H1 (cell line): Measurements from ENCODE around the gene SYK. TPM values are rescaled to one million over a fixed set of nuclear protein-coding genes. Genes with fewer than 3 reads are reported as not detected.

Experiments
- CTCF ChIA-PET: fragments of 300-600 bp; sonication (Branson Sonifier 250); formaldehyde crosslinking; loops from one replicate; lab custom pipeline; 2021; ENCODE audit not compliant: partially characterized antibody; lab: Charles Lee
- POLR2A ChIA-PET: fragments of 300-600 bp; sonication (Branson Sonifier 250); formaldehyde crosslinking; loops from one replicate; lab custom pipeline; 2021; ENCODE audit warnings: inconsistent platforms; ENCODE audit not compliant: partially characterized antibody; lab: Charles Lee
- DNase-seq, 2 experiments: peaks; one replicate each; pipeline versions ENCODE4 v3.0.0 to v3.0.0-alpha.2; 2010 to 2022; ENCODE audit warnings: low spot score in 2 of 2, low read depth in 1 of 2, mixed read lengths in 1 of 2
- FAIRE-seq: peaks from 2 replicates; lab custom pipeline; 2011; peaks lifted over from hg19 to GRCh38; lab: Jason Lieb, UNC
- H2AFZ ChIP-seq: 2 replicates; pipeline ENCODE4 v1.8.1; 2012; ENCODE audit warnings: low read length, inconsistent platforms
- H2AK5ac ChIP-seq: 2 replicates; pipeline ENCODE4 v1.6.1; 2013; ENCODE audit warnings: low read depth, low read length
- H2BK120ac ChIP-seq: replicated peaks from 2 replicates; pipeline ENCODE3; 2013; ENCODE audit warnings: low read depth, low read length, inconsistent platforms
- H2BK12ac ChIP-seq: 2 replicates; pipeline ENCODE4 v1.6.1; 2013; ENCODE audit warnings: low read depth, low read length
- H2BK15ac ChIP-seq: 2 replicates; pipeline ENCODE4 v1.6.1; 2013; ENCODE audit warnings: low read length
- H2BK20ac ChIP-seq: 2 replicates; pipeline ENCODE4 v1.6.1; 2013; ENCODE audit warnings: low read length
- H2BK5ac ChIP-seq: 2 replicates; pipeline ENCODE4 v1.6.1; 2013; ENCODE audit warnings: low read depth, low read length
- H3K14ac ChIP-seq: 2 replicates; pipeline ENCODE4 v1.6.1; 2013; ENCODE audit warnings: inconsistent platforms; ENCODE audit not compliant: insufficient read length
- H3K18ac ChIP-seq: 2 replicates; pipeline ENCODE4 v1.6.1; 2013; ENCODE audit warnings: low read length; ENCODE audit errors: extremely low read depth
- H3K23ac ChIP-seq: 2 replicates; pipeline ENCODE4 v1.6.1; 2013; ENCODE audit warnings: inconsistent platforms; ENCODE audit not compliant: insufficient read length
- H3K23me2 ChIP-seq: 2 replicates; pipeline ENCODE4 v1.6.1; 2013; ENCODE audit warnings: low read depth, low read length
- H3K27ac ChIP-seq: 2 replicates; pipeline ENCODE4 v1.6.1; 2011; ENCODE audit warnings: low read depth, low read length, inconsistent platforms
- H3K27me3 ChIP-seq, 4 experiments: replicated peaks in 1 of 4; 1 replicate in 1 of 4; 2 replicates in 3 of 4; pipeline versions ENCODE4 v1.6.1 to v1.8.1; 2011 to 2013; ENCODE audit warnings: low read length in 3 of 4, mild to moderate bottlenecking in 3 of 4, inconsistent platforms in 2 of 4, mixed read lengths in 2 of 4, moderate library complexity in 1 of 4; ENCODE audit not compliant: control insufficient read depth in 3 of 4, insufficient read depth in 3 of 4; ENCODE audit errors: extremely low read depth in 1 of 4
- H3K36me3 ChIP-seq, 4 experiments: 2 replicates each; pipeline versions ENCODE4 v1.6.1 to v1.8.1; 2011 to 2013; ENCODE audit warnings: mild to moderate bottlenecking in 4 of 4, low read length in 3 of 4, moderate library complexity in 2 of 4, control low read depth in 1 of 4, inconsistent platforms in 1 of 4; ENCODE audit not compliant: insufficient read depth in 4 of 4, control insufficient read depth in 2 of 4
- H3K4ac ChIP-seq: replicated peaks from 2 replicates; pipeline ENCODE3; 2013; ENCODE audit warnings: low read length, low read depth, mixed read lengths, inconsistent platforms; ENCODE audit not compliant: insufficient read length
- H3K4me1 ChIP-seq, 4 experiments: replicated peaks in 1 of 4; 1 replicate in 1 of 4; 2 replicates in 3 of 4; pipeline versions ENCODE4 v1.6.1 to v1.8.1; 2011 to 2013; ENCODE audit warnings: low read length in 3 of 4, inconsistent platforms in 2 of 4, mixed read lengths in 1 of 4; ENCODE audit not compliant: insufficient read depth in 4 of 4, control insufficient read depth in 3 of 4
- H3K4me2 ChIP-seq, 2 experiments: 2 replicates each; pipeline versions ENCODE4 v1.6.1 to v1.8.1; 2011 to 2013; ENCODE audit warnings: low read depth in 2 of 2, low read length in 2 of 2, control low read depth in 1 of 2, inconsistent platforms in 1 of 2, mild to moderate bottlenecking in 1 of 2; ENCODE audit not compliant: insufficient read depth in 1 of 2
- H3K4me3 ChIP-seq, 4 experiments: fragments of 200-600, 300-600 bp in 1 of 4; sonication (generic), shearing (Covaris generic), sonication (Bioruptor Twin) in 1 of 4; 2 replicates each; pipeline versions ENCODE4 v1.5.1 to v1.8.1; 2011 to 2016; ENCODE audit warnings: low read length in 4 of 4, low read depth in 3 of 4, control low read depth in 2 of 4, inconsistent platforms in 2 of 4, mild to moderate bottlenecking in 2 of 4, mixed read lengths in 1 of 4, moderate library complexity in 1 of 4; ENCODE audit not compliant: insufficient read depth in 2 of 4; ENCODE audit errors: extremely low read depth in 1 of 4
- H3K56ac ChIP-seq: replicated peaks from 2 replicates; pipeline ENCODE3; 2013; ENCODE audit warnings: low read depth, mild to moderate bottlenecking, mixed read lengths, low read length, inconsistent platforms; ENCODE audit not compliant: insufficient read length
- H3K79me1 ChIP-seq: 2 replicates; pipeline ENCODE4 v1.6.1; 2013; ENCODE audit warnings: low read depth, low read length, control low read depth
- H3K79me2 ChIP-seq, 2 experiments: 2 replicates each; pipeline versions ENCODE4 v1.6.1 to v1.8.1; 2012 to 2013; ENCODE audit warnings: low read length in 2 of 2, mild to moderate bottlenecking in 2 of 2, inconsistent platforms in 1 of 2; ENCODE audit not compliant: insufficient read depth in 2 of 2, control insufficient read depth in 1 of 2
- H3K9ac ChIP-seq, 4 experiments: replicated peaks in 1 of 4; 1 replicate in 1 of 4; 2 replicates in 3 of 4; pipeline versions ENCODE4 v1.6.1 to v1.8.1; 2011 to 2013; ENCODE audit warnings: low read depth in 3 of 4, low read length in 3 of 4, control low read depth in 2 of 4, mild to moderate bottlenecking in 2 of 4, moderate library complexity in 2 of 4, inconsistent platforms in 1 of 4; ENCODE audit errors: extremely low read depth in 1 of 4
- H3K9me3 ChIP-seq, 2 experiments: 2 replicates each; pipeline versions ENCODE4 v1.6.1 to v1.8.1; 2012 to 2013; ENCODE audit warnings: mild to moderate bottlenecking in 2 of 2, moderate library complexity in 2 of 2, control low read depth in 1 of 2, inconsistent platforms in 1 of 2, low read depth in 1 of 2, low read length in 1 of 2, mixed read lengths in 1 of 2; ENCODE audit not compliant: insufficient read depth in 2 of 2
- H4K20me1 ChIP-seq, 2 experiments: replicated peaks in 1 of 2; 2 replicates each; pipeline versions ENCODE3 to v1.8.1; 2011 to 2013; ENCODE audit warnings: inconsistent platforms in 2 of 2, low read length in 2 of 2, mild to moderate bottlenecking in 1 of 2; ENCODE audit not compliant: insufficient read depth in 2 of 2, control insufficient read depth in 1 of 2
- H4K5ac ChIP-seq: 2 replicates; pipeline ENCODE4 v1.6.1; 2013; ENCODE audit warnings: low read length, low read depth, mixed read lengths, inconsistent platforms; ENCODE audit not compliant: insufficient read length
- H4K8ac ChIP-seq: 2 replicates; pipeline ENCODE4 v1.8.0; 2013; ENCODE audit warnings: mild to moderate bottlenecking, moderate library complexity, low read length, inconsistent platforms; ENCODE audit not compliant: insufficient read depth; ENCODE audit errors: extremely low read depth
- H4K91ac ChIP-seq: replicated peaks from 2 replicates; pipeline ENCODE3; 2013; ENCODE audit warnings: low read length, mixed read lengths, inconsistent platforms; ENCODE audit not compliant: insufficient read length
- CBX5 ChIP-seq: fragments of 300-800, 300-1000 bp; sonication (generic); IDR thresholded peaks from 2 replicates; pipeline ENCODE4 v1.7.1; 2016; ENCODE audit warnings: antibody characterized with exemption, low read length, low read depth
- CEBPB ChIP-seq: IDR thresholded peaks from 2 replicates; pipeline ENCODE4 v1.6.1; 2012; ENCODE audit warnings: low read depth, low read length
- EP300 ChIP-seq, 2 experiments: IDR thresholded peaks; 1 replicate in 1 of 2; 2 replicates in 1 of 2; pipeline ENCODE4 v1.6.1; 2011 to 2012; ENCODE audit warnings: low read depth in 2 of 2, low read length in 2 of 2, mild to moderate bottlenecking in 2 of 2, borderline replicate concordance in 1 of 2, inconsistent platforms in 1 of 2, moderate library complexity in 1 of 2
- EZH2 ChIP-seq: fragments of 200-600 bp; sonication (generic); IDR thresholded peaks from 2 replicates; pipeline ENCODE4 v1.7.1; 2012; ENCODE audit warnings: low read depth, mild to moderate bottlenecking, moderate library complexity, low read length, inconsistent platforms; ENCODE audit not compliant: severe bottlenecking
- KDM5A ChIP-seq: fragments of 200-600 bp; IDR thresholded peaks from 2 replicates; pipeline ENCODE4 v1.7.1; 2012; ENCODE audit warnings: mild to moderate bottlenecking, low read length, inconsistent platforms, mixed read lengths
- SAP30 ChIP-seq: fragments of 300-600 bp; sonication (generic); IDR thresholded peaks from 2 replicates; pipeline ENCODE4 v1.7.1; 2012; ENCODE audit warnings: low read length, moderate library complexity, mild to moderate bottlenecking, inconsistent platforms; ENCODE audit not compliant: insufficient read depth, insufficient replicate concordance
- SP4 ChIP-seq: IDR thresholded peaks from 2 replicates; pipeline ENCODE4 v1.6.1; 2012; ENCODE audit warnings: low read length, inconsistent platforms
- TAF1 ChIP-seq: IDR thresholded peaks from 2 replicates; pipeline ENCODE4 v1.6.1; 2011; ENCODE audit warnings: mild to moderate bottlenecking, low read depth, low read length
- TCF12 ChIP-seq: IDR thresholded peaks from 2 replicates; pipeline ENCODE4 v1.6.1; 2011; ENCODE audit warnings: low read depth, mild to moderate bottlenecking, low read length
- USF2 ChIP-seq: IDR thresholded peaks from 2 replicates; pipeline ENCODE4 v1.6.1; 2011; ENCODE audit warnings: low read length, improper control_type of control experiment
- WGBS, 2 experiments: shearing (Covaris generic) in 1 of 2; methylation state at CpG; one replicate each; pipeline versions ENCODE4 v1.1.6 to v1.1.7; 2013 to 2015; ENCODE audit warnings: low lambda C conversion rate in 2 of 2, mixed read lengths in 2 of 2, inconsistent platforms in 1 of 2, low coverage in 1 of 2, missing lambda C conversion rate in 1 of 2; ENCODE audit not compliant: insufficient replicate concordance in 2 of 2, insufficient coverage in 1 of 2, insufficient read length in 1 of 2; ENCODE audit errors: extremely low coverage in 1 of 2, missing lambda C conversion rate in 1 of 2; 5-methylcytosine and 5-hydroxymethylcytosine counted together
- polyA plus RNA-seq, 7 experiments: library from polyadenylated mRNA; depleted of rRNA in 3 of 7; stranded (reverse) in 5 of 7; unstranded in 2 of 7; fragments of >200 nt in 5 of 7; fragments of 200-250 nt in 2 of 7; gene quantifications; 1 replicate in 5 of 7; 2 replicates in 1 of 7; 4 replicates in 1 of 7; pipeline versions ENCODE4 v1.2.1 to v1.2.3, GENCODE V29; 2011 to 2013; ENCODE audit warnings: missing spikeins in 2 of 7, mixed read lengths in 2 of 7
- total RNA-seq: library from RNA; stranded (reverse); fragmentation: NEBNext Ultra II Directional; extraction: Animal tissue kit (Norgen Biotek cat#: 25700); gene quantifications from 2 replicates; pipeline ENCODE4 v1.2.1, GENCODE V29; 2021
- TF ChIP-seq, protein P1 (sequence below): IDR thresholded peaks from 2 replicates; pipeline ENCODE4 v1.6.1; 2012; ENCODE audit warnings: low read length, inconsistent platforms

The SYK gene
- total and polyA plus RNA-seq, 2 of the 8 experiments (the other 6 are each of a cell fraction or from before 2014, with no cell fraction given) = 1.5 to 4.4 TPM

DNA sequence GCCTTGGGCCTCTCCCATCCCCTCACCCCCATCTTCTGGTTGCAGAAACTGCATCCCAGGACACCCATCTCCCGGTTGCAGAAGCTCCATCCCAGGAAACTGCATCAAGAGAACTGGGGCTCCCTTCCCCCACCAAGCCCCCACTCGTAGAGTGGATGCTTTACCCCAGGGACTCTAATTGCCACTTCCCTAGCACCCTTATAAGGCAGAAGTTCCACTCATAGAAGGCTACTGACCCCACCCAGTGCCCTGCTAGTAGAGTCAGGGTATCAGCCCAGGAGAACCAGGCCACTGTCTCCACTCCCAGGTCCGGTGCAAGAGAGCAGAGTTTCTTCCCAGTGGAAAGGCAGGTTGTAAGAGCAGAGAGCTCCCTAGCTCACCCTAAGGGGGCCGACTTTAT is 12.2 kb upstream of the SYK start:
- ChIA-PET POLR2A (no interaction called here), CTCF (no interaction called here)
- H3K9ac ChIP-seq = no peak overlapping the region
- FAIRE-seq = no peak
- no peak overlapping the region for H2AK5ac ChIP-seq
- no peaks in the 10 kb centered on the region for H3K79me1 ChIP-seq
- H2BK5ac ChIP-seq = no peak overlapping the region
- no peak overlapping the region for H3K23ac ChIP-seq
- no peak overlapping the region for H2BK20ac ChIP-seq
- no peak overlapping the region for H2BK120ac ChIP-seq
- H3K4me1 ChIP-seq = peaks cover 0 to 1% (median under 1%) of the 10 kb centered on the region in 4 experiments; a peak in 4 of 7 replicates
- no peak overlapping the region for H3K4me2 ChIP-seq
- H3K9me3 ChIP-seq = no peaks in the 10 kb centered on the region
- no peaks in the 10 kb centered on the region for H3K27me3 ChIP-seq
- no peak overlapping the region for H3K4me3 ChIP-seq
- H2BK15ac ChIP-seq = no peak overlapping the region
- no peaks in the 10 kb centered on the region for H3K23me2 ChIP-seq
- no peak overlapping the region for H2BK12ac ChIP-seq
- H4K20me1 ChIP-seq = no peaks in the 10 kb centered on the region
- no peak overlapping the region for H3K4ac ChIP-seq
- TF ChIP-seq TCF12 = no peak
- no peak for TF ChIP-seq TAF1
- TF ChIP-seq KDM5A = no peak
- TF ChIP-seq SAP30 = no peak
- TF ChIP-seq EP300 (IDR thresholded peaks at IDR 0.05; ENCODE audit: borderline replicate concordance in 1 of 2, low read depth in 2 of 2, low read length in 2 of 2) = no peak
- TF ChIP-seq CBX5 = no peak
- TF ChIP-seq USF2 = no peak
- TF ChIP-seq EZH2 = no peak
- TF ChIP-seq SP4 = no peak
- TF ChIP-seq, protein P1, sequence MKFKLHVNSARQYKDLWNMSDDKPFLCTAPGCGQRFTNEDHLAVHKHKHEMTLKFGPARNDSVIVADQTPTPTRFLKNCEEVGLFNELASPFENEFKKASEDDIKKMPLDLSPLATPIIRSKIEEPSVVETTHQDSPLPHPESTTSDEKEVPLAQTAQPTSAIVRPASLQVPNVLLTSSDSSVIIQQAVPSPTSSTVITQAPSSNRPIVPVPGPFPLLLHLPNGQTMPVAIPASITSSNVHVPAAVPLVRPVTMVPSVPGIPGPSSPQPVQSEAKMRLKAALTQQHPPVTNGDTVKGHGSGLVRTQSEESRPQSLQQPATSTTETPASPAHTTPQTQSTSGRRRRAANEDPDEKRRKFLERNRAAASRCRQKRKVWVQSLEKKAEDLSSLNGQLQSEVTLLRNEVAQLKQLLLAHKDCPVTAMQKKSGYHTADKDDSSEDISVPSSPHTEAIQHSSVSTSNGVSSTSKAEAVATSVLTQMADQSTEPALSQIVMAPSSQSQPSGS = no peak
- no peak for TF ChIP-seq CEBPB
- no peaks in the 10 kb centered on the region for H3K36me3 ChIP-seq
- no peak for DNase-seq
- no peak overlapping the region for H4K91ac ChIP-seq
- no peak overlapping the region for H3K27ac ChIP-seq
- H3K56ac ChIP-seq = no peak overlapping the region
- H4K8ac ChIP-seq = no peak overlapping the region
- 87% methylated on average over 4 of the region's 4 CpGs; no CpG with 5 or more reads in 1 of the 2 experiments for WGBS, 2 experiments
- no peak overlapping the region for H3K14ac ChIP-seq
- H4K5ac ChIP-seq = no peak overlapping the region
- H2AFZ ChIP-seq = no peak overlapping the region
- H3K79me2 ChIP-seq = no peaks in the 10 kb centered on the region
- H3K18ac ChIP-seq = no peak overlapping the region
